Subcutaneous abdominal adipose tissue (tissue), 5 donors: ENCODE results near the gene BTBD6.

Experiments
- H3K27ac ChIP-seq: one replicate; pipeline ENCODE4 v1.7.0; 2013; ENCODE audit warnings: low read depth, mild to moderate bottlenecking, inconsistent platforms, low read length, moderate library complexity
- H3K27me3 ChIP-seq, 5 donors: one replicate each; pipeline ENCODE4 v1.7.0; 2013; ENCODE audit warnings: low read length in 5 of 5, inconsistent platforms in 1 of 5; ENCODE audit not compliant: control insufficient read depth in 5 of 5, insufficient read depth in 4 of 5
- H3K36me3 ChIP-seq, 5 donors: one replicate each; pipeline ENCODE4 v1.7.0; 2013; ENCODE audit warnings: low read length in 5 of 5; ENCODE audit not compliant: control insufficient read depth in 5 of 5, insufficient read depth in 5 of 5
- H3K4me1 ChIP-seq, 5 donors: one replicate each; pipeline ENCODE4 v1.7.0; 2013; ENCODE audit warnings: low read length in 5 of 5, mild to moderate bottlenecking in 3 of 5, moderate library complexity in 1 of 5; ENCODE audit not compliant: control insufficient read depth in 5 of 5, insufficient read depth in 5 of 5
- H3K4me3 ChIP-seq, 5 donors: one replicate each; pipeline ENCODE4 v1.7.0; 2013; ENCODE audit warnings: low read length in 5 of 5, low read depth in 1 of 5
- H3K9ac ChIP-seq, 5 donors: one replicate each; pipeline ENCODE4 v1.7.0; 2013; ENCODE audit warnings: low read length in 5 of 5, mild to moderate bottlenecking in 4 of 5, moderate library complexity in 3 of 5
- H3K9me3 ChIP-seq, 5 donors: one replicate each; pipeline ENCODE4 v1.7.0; 2013; ENCODE audit warnings: low read length in 5 of 5; ENCODE audit not compliant: control insufficient read depth in 5 of 5
- donor health status: healthy.
- donor health status: healthy.
- donor health status: healthy.
- donor health status: healthy.
- donor health status: healthy.

Gene BTBD6

GRCh38 chr14:105248368-105249181 is at the start of gene BTBD6:
BTBD6 (plus strand) TSS chr14:105248533; CDS start chr14:105248712, 179 bp downstream.
- Histone ChIP-seq H3K27me3 (no peaks in the 10 kb centered on the region), H3K4me1 (peaks cover 4 to 58% (median 37%) of the 10 kb centered on the region in 5 donors), H3K4me3 (peak within 1 kb of the TSS; percentile 60 to 80 (median 70)), H3K36me3 (peaks cover 2 to 50% (median 39%) of the 10 kb centered on the region in 5 donors), H3K27ac (peak within 1 kb of the TSS; percentile 79), H3K9me3 (no peaks in the 10 kb centered on the region), H3K9ac (peak within 1 kb of the TSS in 4 of 5 donors; percentile 8 to 76 (median 68))

- peaks cover 31 to 50% (median 47%) of the 10 kb centered on the region in 5 donors for H3K27me3 ChIP-seq
- no peak overlapping the region for H3K9ac ChIP-seq
- peaks cover 4 to 89% (median 76%) of the 10 kb centered on the region in 5 donors for H3K4me1 ChIP-seq
- peak overlapping the region in 1 of 5 donors; percentile 22 for H3K4me3 ChIP-seq
- no peaks in the 10 kb centered on the region for H3K36me3 ChIP-seq
- no peaks in the 10 kb centered on the region for H3K9me3 ChIP-seq
- H3K27ac ChIP-seq = peak overlapping the region; percentile 16
Observed at GRCh38 chr14:105198588-105198987, 49.7 kb upstream of the BTBD6 start.

- Histone ChIP-seq H3K27me3 (peaks cover 26 to 45% (median 42%) of the 10 kb centered on the region in 5 donors), H3K9me3 (no peaks in the 10 kb centered on the region), H3K36me3 (no peaks in the 10 kb centered on the region), H3K4me3 (peak overlapping the region in 1 of 5 donors; percentile 22), H3K27ac (no peak overlapping the region), H3K4me1 (peaks cover 4 to 89% (median 76%) of the 10 kb centered on the region in 5 donors), H3K9ac (no peak overlapping the region)
Observed at GRCh38 chr14:105199093-105199492, 49.2 kb upstream of the BTBD6 start.

- Histone ChIP-seq H3K4me3 (no peak overlapping the region), H3K9ac (no peak overlapping the region), H3K27ac (no peak overlapping the region), H3K4me1 (peaks cover 7 to 89% (median 78%) of the 10 kb centered on the region in 5 donors), H3K27me3 (peaks cover 16 to 35% (median 33%) of the 10 kb centered on the region in 5 donors), H3K9me3 (no peaks in the 10 kb centered on the region), H3K36me3 (no peaks in the 10 kb centered on the region)
Observed at GRCh38 chr14:105200074-105200473, 48.3 kb upstream of the BTBD6 start.

DNA sequence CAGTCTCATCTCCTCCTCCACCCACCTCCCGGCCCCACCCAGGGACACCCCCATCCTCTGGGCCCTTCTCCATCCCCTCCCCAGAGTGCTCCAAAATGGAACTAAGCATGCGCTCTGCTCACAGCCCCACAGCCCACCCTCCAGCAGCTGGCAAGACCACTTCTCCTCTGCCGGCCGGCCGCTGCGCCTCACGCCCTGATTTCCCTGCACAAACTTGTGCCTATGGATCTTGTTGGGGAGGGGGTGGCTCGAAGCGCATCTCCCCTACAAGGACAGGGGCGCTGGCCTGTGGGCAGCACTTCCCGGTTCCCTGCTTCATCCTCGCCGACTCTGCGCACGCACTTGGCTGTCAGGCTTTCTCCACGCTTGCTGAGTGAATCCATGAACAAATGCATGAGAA is 47.7 kb upstream of the BTBD6 start:
- Histone ChIP-seq H3K27me3 (peaks cover 11 to 34% (median 27%) of the 10 kb centered on the region in 5 donors), H3K4me3 (no peak overlapping the region), H3K9me3 (no peaks in the 10 kb centered on the region), H3K36me3 (no peaks in the 10 kb centered on the region), H3K9ac (no peak overlapping the region), H3K27ac (no peak overlapping the region), H3K4me1 (peaks cover 7 to 89% (median 79%) of the 10 kb centered on the region in 5 donors)

GRCh38 chr14:105201156-105201924 is 47.0 kb upstream of the BTBD6 start:
- peaks cover 7 to 88% (median 79%) of the 10 kb centered on the region in 5 donors for H3K4me1 ChIP-seq
- H3K27ac ChIP-seq = no peak overlapping the region
- no peaks in the 10 kb centered on the region for H3K36me3 ChIP-seq
- peaks cover 4 to 27% (median 20%) of the 10 kb centered on the region in 5 donors for H3K27me3 ChIP-seq
- no peaks in the 10 kb centered on the region for H3K9me3 ChIP-seq
- H3K9ac ChIP-seq = peak overlapping the region in 1 of 5 donors; percentile 43
- no peak overlapping the region for H3K4me3 ChIP-seq

GRCh38 chr14:105201925-105202513 is 46.3 kb upstream of the BTBD6 start:
- Histone ChIP-seq H3K4me3 (no peak overlapping the region), H3K4me1 (peaks cover 7 to 88% (median 78%) of the 10 kb centered on the region in 5 donors), H3K27ac (no peak overlapping the region), H3K36me3 (no peaks in the 10 kb centered on the region), H3K9me3 (no peaks in the 10 kb centered on the region), H3K9ac (peak overlapping the region in 1 of 5 donors; percentile 30), H3K27me3 (peaks cover 0 to 27% (median 17%) of the 10 kb centered on the region in 5 donors)

DNA sequence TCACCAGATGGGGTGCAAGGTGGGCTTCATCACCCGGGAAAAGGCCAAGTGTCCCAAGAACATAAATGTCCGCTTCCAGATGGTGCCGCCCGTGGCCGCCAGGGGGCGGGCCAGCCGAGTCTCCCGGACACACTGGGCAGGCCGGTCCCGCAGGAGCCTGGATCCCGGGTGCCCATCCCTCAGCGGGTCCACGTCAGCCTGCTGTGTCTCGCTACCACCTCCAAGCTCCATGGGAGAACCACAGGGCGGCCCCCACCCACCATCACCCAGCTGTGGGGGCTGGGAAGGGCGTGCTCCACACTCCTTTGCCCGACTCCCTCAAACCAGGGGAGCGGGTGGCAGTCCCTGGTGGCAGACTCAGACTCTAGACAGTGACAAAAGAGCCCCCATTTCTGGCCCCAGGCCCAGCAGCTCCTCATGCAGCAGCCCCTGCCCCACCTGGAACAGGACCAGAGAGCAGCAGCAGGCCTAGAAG is 45.2 kb upstream of the BTBD6 start:
- H3K9ac ChIP-seq = no peak overlapping the region
- H3K4me1 ChIP-seq = peaks cover 4 to 85% (median 78%) of the 10 kb centered on the region in 5 donors
- H3K9me3 ChIP-seq = no peaks in the 10 kb centered on the region

DNA sequence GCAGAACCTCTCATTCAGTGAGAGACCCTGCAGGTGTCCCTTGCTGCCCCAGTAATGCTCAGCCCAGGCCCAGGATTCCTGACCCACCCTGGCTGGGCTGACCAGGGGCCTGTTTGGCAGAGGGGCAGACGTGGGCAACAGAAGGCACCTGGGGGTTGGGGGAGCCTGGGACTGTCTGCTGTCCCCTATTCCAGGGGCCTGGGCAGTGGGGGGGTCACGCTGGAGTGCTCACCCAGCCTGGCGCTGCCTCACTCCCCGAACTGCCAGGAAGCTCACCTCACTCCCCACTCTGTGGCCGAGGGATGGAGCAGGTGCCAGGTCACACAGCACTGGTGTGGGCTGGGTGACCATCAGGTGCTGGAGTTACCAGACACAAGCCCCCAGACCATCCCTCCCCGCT is 44.6 kb upstream of the BTBD6 start:
- Histone ChIP-seq H3K27me3 (peaks cover 0 to 19% (median 11%) of the 10 kb centered on the region in 5 donors), H3K9ac (peak overlapping the region in 1 of 5 donors; percentile 41), H3K9me3 (no peaks in the 10 kb centered on the region), H3K4me3 (no peak overlapping the region), H3K36me3 (no peaks in the 10 kb centered on the region), H3K4me1 (peaks cover 4 to 79% (median 72%) of the 10 kb centered on the region in 5 donors), H3K27ac (peak overlapping the region; percentile 65)

More for the DNA sequence above, 45.2 kb upstream of the BTBD6 start:
- Histone ChIP-seq H3K4me3 (no peak overlapping the region), H3K36me3 (no peaks in the 10 kb centered on the region), H3K27ac (no peak overlapping the region), H3K27me3 (peaks cover 0 to 25% (median 15%) of the 10 kb centered on the region in 5 donors)
